ENCODE measurements around the gene CEBPG.

CEBPG gene

DNA sequence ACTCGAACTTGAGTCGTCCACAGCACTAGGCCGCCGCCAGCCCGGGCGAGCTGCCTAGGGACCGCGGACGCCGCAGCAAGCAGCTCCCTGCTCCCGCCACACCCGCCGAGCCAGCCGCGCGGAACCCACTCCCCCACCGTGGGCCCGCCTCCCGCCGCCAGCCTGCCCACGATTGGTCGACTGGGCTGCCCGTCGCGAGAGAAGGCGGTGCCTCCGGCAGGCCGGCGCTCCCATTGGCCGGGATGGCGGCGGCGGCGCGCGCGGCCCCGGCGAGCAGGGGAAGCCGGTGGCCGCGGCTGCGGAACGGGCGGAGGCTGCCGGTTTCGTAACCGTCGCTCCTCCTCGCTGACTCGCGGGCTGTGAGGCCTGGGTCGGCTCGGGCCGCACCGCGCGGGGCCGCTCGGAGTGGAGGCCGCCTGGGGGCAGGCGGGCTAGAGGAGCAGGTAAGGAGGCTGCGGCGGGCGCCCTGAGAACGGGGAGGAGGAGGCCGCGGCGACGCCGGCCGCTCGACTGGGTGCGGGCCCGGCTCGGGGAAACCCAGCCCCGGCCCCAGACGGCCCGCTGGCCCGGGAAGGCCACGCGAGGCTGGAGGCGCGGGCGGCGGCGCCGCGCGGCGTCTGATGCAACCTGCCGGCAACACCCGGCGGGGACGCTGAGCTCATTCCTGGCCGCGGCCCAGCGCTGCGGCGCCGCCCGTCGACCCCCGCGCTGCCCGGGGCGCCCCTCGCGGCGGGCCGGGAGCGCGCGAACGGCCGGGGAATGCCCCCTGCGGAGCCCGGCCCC lies at the start of gene CEBPG:
Gene CEBPG, plus strand, starts transcription at position 257 of the 783 bp plus-strand sequence. CDS start 5,531 bp downstream, outside the sequence.
- peak; percentile 89 to 97 for DNase-seq

DNA sequence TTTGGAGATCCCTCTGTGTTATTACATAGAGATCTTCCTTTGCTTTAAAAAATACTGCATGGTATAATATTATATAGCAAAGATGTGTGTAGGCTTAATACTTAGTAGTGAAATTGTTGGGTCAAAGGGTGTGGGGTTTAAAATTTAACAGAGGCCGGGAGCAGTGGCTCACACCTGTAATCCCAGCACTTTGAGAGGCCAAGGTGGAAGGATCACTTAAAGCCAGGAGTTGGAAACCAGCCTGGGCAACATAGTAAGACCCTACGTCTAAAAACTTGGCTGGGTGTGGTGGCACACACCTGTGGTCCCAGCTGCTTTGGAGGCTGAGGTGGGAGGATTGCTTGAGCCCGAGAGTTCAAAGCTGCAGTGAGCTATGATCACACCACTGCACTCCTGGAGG lies 48.9 kb upstream of the CEBPG start:
- DNase-seq: no peak

DNA sequence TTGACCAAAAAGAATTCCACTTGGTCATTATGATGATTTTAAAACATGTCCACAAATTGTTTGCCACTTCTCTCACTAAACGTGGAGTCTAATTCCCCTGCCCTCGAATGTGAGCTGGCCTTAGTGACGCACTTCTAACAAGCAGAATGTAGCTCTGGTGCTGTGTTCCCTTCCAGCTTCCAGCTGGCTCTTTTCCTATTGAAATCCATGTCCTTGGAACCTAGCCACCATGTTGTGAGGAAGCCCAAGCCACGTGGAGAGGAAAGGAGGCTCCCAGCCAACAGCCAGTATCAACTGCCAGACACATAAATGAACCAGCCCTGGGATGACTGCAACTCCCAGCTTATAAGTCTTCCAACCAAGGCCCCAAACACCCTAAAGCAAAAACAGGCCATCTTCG lies 47.6 kb upstream of the CEBPG start:
- no peak for DNase-seq

DNA sequence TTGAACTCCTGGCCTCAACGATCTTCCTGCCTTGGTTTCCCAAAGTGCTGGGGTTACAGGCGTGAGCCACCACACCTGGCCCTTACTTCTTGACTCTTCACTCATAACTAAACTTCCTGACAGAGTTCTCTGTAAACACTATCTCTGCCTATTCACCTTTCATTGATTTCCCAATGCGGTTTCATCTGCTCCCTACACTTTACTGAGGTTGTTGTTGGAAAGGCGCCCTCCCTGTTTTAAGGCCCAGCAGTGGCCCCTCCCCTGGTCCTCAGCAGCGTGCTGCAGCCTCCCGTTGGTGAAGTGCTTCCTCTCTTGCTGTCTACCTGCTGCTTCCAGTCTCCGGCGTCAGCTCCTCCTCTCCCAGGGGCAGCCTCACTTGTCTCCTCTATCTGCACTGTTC lies 44.4 kb upstream of the CEBPG start:
- DNase-seq: no peak

DNA sequence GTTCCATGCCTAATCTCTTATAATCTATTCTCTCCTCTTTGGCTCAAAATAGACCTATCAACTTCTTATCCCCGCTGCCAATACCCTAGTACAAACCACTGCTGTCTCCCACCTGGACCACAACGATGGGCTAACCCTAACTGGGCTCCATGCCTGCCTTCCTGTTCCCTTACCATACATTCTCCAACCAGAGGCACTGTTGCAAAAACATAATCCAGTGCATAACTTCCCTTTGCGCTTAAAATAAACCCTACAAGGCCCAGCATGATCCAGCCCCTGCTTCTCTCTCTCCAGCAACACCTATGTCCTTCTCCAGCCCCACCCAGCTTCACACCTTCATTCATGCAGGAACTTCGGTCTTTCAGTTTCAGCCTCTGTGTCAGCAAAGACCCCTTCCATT lies 43.8 kb upstream of the CEBPG start:
- no peak for DNase-seq

DNA sequence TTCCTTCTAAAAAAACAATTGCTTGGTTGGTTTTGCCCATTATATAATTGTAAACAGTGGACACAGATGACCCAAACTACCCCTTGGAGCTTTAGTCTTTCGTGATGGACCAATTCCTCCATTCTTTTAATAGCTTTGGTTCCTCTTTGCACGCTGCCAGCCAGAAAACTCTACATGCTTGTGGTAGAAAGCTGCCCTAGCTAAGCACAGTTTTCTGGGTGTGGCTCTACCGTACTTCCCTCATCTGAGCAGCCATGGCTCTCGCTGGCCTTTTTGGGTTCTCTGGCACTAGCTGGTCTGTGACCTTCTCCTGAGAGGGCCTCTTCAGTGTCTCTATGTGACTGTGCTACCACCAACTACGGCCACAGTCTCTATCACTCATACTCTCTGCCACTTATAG lies 41.3 kb upstream of the CEBPG start:
- no peak for DNase-seq

DNA sequence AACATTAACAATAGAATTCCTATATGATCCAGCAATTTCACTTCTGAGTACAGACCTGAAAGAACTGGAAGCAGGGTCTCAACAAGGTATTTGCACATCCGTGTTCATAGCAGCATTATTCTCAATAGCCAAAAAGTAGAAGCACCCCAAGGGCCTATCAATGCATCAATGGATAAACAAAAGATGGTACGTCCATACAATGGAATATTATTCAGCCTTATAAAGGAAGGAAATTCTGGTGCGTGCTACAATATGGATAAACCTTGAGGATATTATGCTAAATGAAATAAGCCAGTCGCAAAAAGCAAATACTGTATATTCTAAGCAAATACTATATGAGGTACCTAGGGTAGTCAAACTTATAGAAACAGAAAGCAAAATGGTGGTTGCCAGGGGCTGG lies 40.4 kb upstream of the CEBPG start:
- DNase-seq: no peak

DNA sequence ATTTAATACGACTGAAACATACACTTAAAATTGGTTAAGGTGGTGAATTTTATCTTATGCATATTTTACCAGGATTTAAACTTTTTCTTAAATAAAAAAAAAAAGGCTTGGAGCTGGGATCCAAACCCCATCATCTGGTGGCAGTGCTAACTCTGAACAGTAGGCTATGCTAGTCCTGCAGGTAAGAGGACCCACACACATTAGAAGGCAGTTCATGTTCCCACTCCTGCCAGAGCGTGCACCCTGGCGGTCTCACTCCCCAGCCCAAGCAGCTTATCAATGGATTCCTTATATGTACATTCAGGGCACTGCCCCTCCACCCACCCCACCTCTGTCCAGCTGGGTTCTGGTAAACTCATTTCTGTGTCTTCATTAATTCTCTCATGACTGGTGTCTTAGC lies 39.9 kb upstream of the CEBPG start:
- DNase-seq: no peak

DNA sequence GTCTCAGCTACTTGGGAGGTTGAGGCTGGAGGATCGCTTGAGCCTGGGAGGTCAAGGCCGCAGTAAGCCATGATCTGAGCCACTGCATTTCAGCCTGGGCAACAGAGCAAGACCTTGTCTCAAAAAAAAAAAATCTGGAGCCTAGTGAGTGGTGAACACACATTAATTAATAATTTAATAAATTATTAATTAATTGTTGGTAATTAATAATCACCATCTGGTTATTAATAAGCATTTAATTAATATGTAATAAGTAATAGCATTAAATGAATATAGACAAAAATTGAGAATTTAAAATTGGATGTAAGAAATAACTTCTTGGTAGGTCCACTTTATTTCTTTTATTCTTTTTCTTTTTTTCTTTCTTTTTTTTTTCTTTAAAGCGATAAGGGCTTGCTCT lies 39.2 kb upstream of the CEBPG start:
- no peak for DNase-seq

DNA sequence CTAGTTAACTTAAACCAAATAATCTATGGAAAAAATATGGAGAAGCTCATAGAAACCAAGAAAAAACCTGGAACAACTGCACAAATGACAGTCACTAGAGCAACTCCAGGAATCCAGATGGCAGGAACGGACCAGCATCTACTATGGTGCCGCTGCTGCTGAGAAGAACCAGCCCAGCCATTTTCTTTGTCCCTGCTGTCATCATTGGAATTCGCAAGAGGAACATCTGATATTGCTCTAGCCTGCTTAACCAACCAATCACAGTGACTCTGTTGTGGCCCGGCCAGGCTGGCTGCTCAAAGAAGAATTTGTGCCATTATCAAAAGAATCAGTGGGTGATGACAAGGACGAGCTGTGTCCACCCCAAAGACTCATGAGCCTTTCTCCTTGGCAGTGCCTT lies 38.1 kb upstream of the CEBPG start:
- no peak for DNase-seq

DNA sequence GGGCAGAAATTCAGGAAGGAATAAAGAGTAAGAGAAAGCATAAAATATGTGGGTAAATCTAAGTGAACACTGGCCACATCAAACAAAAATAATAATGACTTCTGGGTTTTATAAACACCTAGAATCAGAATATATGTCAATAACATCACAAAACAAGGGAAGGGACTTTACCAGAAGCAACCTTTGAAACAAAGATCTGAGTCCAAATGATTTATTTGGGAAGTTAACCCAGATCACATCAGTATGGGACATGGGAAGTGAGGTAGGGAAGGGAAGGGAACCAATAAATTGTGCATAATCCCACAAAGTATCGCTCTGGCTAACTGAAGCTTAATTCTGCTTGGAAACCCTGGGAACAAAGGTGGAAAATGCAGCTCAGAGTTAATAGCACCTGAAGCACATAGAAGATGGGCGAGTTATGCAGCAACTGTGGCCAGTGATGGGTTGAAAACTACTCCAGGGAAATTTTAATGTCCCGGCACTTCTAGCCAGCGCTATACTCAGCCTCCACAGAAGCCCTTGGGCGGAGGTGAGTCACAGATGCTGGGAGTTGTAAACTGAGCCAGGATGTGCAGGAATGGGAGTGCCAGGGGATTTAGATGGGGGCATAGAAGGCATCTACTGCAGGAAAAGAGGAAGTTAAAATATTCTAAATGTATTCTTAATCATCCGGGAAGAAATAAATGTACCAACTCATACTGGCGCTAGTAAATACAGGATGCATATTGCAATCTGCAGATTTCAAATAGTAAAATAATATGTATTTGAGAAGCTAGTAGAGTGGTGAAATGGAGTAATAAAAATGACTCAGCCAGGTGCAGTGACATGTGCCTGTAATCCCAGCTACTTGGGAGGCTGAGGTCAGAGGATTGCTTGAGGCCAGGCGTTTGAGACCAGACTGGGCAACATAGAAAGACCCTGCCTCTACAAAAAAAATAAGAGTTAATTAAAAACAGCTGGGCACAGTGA lies 34.2 kb upstream of the CEBPG start:
- no peak for DNase-seq

DNA sequence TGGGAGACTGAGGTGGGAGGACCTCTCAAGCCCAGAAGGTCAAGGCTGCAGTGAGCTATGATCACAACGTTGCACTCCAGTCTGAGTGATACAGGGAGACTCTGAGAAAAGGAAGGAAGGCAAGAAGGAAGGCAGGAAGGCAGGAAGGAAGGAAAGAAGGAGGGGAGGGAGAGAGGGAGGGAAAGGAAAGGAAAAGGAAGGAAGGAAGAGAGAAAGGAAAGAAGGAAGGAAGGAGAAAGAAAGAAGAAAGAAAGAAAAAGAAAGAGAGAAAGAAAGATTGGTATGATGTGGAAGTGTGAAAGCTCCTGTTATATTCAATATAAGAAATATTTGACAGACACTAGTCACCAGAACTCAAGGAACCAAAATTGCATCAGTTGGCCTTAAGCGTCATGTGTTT lies 32.5 kb upstream of the CEBPG start:
- DNase-seq: no peak

DNA sequence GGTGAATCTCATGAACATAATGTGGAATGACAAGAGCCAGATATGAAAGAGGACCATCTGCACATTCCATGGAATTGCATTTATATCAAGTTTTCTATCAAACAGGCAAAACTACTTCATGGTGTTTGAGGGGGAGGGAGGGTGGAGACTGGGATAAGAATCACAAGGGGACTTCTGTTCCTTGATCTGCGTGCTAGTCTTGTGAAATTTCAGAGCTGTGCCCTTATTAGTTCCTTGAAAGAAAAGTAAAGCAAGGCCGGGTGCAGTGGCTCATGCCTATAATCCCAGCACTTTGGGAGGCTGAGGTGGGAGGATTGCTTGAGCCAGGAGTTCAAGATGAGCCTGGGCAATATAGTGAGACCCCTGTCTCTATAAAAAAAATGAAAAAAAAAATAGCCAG lies 30.2 kb upstream of the CEBPG start:
- DNase-seq: no peak

DNA sequence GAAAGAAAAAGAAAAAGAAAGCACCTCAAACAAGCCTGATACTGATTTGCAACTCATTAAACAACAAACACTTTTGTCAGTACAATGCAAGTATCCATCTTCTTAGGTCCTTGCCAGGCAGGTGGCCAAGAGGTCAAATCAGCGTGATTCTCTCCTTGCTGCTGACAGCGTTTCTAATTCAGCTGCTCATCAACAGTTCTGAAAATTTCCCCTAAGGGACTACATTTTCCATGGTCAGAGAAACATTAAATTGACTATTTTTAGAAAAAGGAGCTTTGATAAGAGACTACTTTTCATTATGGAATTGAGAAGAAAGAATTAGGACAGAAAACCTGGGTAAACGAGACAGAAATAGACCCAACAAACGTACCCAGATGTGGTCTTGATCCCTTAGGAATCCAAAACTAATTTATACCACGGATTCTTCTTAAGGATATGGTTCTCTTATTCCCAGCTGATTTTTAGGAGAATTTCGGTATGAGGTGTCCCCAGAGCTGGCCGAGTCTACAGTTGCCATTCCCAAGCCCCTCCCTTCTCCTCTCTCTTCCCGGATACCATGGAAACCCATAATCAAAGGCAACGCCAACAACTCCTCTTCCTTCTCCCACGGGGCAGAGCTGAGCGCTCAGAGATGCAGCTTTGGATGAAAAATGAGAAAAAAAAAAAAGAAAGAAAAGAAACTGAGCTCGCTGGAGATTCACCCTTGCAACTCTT lies 29.5 kb upstream of the CEBPG start:
- no peak for DNase-seq

DNA sequence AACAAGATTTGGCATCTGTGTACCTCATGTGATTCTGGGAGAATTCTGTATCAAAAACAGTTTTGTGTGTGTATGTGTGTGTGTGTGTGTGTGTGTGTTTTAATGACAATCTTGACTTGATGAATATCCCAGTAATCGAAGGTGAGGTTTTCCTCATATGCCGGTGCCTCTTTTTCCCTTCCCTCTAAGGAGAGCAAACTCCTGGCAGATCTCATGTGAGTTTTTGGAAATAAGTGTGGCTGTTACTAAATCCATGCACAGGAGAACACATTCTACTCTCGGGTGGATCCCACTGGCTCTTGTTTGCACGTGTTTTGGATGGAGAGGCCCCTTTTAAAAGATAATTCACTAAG lies 29.0 kb upstream of the CEBPG start:
- no peak for DNase-seq

DNA sequence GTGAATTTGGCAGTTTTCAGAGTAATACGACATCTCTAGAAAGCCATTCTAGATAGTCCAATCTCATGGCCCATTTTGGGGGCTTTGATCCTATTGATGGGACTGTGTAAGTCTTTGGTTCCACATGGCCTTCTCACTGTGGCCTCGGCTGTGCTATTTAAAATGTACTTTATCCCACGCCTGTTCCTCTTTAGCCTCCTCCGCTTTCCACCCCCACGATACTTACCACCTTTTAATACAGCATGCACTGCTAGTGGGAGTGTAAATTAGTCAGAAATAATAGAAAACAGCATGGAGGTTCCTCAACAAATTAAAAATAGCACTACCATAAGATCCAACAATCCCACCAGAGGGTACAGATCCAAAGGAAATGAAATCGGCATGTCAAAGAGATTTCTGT lies 28.3 kb upstream of the CEBPG start:
- DNase-seq: no peak

DNA sequence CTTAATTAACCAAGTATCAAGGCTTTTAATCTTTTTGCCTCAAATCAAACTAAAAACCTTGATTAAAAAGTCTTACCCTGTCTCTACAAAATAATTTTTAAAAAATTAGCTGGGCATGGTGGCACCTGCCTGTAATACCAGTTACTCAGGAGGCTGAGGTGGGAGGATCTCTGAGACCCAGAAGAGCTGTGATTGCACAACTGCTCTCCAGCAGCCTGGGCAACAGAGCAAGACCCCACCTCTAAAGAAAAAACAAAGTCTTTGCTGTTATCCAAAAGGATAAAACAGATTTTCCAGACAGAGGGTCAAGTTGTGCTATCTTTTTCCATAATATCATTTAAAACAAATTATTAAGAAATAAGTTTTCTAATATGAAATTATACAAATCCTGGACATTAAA lies 26.8 kb upstream of the CEBPG start:
- DNase-seq: no peak

DNA sequence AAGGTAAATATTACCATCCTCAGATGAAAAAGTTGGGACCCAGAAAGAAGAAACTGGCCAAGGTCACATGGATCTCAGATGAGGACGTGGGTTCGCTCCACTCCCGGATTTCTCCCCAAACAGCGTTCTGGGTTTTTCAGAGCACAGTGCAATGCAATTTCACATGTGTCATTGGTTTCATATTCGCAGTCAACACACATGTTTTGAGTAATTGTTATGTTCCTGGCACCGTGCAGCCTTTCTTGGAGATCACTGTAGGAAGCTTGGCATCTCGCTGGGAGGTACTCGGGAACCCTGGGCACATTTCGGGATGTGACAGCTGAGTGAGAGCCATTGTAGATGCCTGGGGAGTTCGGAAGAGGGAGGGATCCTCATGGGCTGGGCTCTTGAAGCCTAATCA lies 26.2 kb upstream of the CEBPG start:
- DNase-seq: no peak

DNA sequence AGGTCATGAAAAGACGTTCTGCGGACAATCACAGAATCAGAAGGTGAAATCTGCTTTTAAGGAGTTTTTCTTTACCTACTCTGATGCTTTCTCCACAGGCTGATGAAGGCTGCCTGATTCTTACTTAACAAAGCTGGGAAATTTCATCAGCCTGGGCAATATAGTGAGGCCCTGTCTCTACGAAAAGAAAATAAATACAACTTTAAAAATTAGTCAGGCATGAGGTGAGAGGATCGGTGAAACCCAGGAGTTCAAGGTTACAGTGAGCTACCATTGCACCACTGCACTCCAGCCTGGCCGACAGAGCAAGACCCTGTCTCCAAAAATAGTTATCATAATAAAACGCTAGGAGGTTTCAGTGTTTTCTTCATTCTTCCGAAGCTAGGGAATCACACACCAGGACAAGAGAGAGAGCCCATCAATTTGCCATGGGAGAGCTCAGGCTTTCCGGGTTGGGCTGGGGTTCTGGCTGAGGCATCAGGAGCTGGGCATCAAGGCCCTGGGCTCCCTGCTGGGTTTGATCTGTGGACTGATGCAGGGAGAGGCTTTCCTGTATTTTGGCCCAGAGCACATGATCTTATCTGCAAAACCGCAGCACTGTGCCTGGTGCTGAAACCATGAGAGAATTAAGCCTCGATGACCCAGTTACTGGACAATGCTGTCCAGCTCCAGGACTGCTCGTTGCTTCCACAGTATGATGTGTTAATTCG lies 25.1 kb upstream of the CEBPG start:
- no peak for DNase-seq

DNA sequence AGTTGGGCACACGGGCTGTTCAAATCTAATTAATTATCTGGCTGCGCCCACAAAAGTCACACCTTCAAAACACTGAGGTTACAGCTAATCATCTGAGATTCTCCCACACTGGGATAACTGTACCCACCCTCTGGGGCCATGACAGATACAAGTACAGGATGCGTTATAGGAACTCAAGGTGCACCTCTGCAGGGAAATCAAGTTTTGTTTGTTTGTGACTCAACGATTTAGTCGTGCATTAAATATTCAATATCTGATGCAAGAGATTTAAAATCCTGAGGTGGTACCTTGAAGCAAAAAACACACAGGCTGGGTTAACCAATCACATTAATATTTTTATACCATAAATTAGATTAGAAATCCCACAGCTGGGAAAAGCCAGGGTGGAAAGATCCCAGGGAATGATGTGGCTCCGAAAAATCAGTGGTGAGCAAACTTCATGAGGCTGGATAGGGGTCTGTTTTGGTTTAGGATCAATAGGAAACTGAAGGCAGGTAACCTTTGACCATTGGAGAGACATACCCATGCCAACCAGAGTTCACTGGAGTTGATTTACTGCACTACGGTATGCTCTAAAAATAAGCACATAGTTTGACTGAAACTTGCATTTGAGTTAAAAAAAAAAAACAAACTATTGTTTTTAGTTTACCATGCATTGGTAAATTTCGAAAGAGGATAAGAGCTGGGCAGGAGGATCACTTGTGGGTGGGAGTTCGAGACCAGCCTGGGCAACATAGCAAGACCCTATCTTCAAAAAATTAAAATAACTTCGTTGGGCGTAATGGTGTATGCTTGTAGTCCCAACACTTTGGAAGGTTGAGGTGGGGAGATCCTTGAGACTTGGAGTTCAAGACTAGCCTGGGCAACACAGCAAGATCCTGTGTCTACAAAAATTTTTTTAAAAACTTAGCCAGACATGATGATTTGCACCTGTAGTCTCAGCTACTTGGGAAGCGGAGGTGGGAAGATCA lies 23.9 kb upstream of the CEBPG start:
- no peak for DNase-seq

DNA sequence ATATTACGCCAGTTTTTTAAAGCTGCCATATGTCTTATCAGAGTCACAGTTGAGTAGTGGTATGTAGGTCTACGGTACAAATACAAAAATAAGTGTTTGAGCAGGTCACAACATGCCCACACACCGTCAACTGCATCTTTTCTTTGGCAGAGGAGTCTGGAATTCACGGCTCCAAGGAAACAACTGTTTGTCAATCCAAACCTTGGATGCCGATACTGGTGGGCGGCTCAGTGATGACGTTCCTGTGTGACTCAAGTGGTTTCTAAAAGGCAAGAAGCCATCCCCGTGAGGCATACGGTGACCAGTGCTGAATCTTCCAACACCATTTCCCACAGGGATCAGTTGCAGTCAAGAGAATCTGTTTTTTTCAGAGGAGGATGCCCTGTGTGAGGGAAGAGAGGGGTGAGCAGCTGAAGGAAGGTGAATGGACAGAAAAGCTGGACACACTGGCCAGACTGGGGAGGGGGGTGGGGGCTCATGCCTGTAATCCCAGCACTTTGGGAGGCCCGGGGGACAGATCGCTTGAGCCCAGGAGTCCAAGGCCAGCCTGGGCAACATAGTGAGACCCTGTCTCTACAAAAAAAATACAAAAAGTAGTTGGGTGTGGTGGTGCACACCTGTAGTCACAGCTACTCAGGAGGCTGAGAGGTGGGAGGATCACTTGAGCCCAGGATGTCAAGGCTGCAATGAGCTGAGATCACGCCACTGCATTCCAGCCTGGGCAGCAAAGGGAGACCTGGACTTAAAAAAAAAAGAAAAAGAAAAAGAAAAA lies 22.8 kb upstream of the CEBPG start:
- DNase-seq: no peak

All from NCI-H526 (cell line).